BLaER1 (cell line): ENCODE data around the gene COPZ1.
"Not testable (repeated sequence)": the region's sequence is repeated elsewhere in the genome, so short reads cannot be mapped to it uniquely, and the experiment has no call there.

Experiments used
- H3K27ac ChIP-seq: shearing (Covaris generic); formaldehyde crosslinking; 2 replicates; pipeline ENCODE4 v1.8.1; 2022
- H3K27me3 ChIP-seq: shearing (Covaris generic); formaldehyde crosslinking; 2 replicates; pipeline ENCODE4 v1.8.1; 2022
- H3K36me3 ChIP-seq: shearing (Covaris generic); formaldehyde crosslinking; 2 replicates; pipeline ENCODE4 v1.8.1; 2022
- H3K4me1 ChIP-seq: shearing (Covaris generic); formaldehyde crosslinking; 2 replicates; pipeline ENCODE4 v1.8.1; 2022
- H3K4me2 ChIP-seq: shearing (Covaris generic); formaldehyde crosslinking; 2 replicates; pipeline ENCODE4 v1.8.1; 2022
- H3K4me3 ChIP-seq: shearing (Covaris generic); formaldehyde crosslinking; 2 replicates; pipeline ENCODE4 v1.8.1; 2022
- H3K9ac ChIP-seq: shearing (Covaris generic); formaldehyde crosslinking; 2 replicates; pipeline ENCODE4 v1.8.1; 2022
- H3K9me3 ChIP-seq: shearing (Covaris generic); formaldehyde crosslinking; 2 replicates; pipeline ENCODE4 v1.8.1; 2022
- H4K20me1 ChIP-seq: shearing (Covaris generic); formaldehyde crosslinking; 2 replicates; pipeline ENCODE4 v1.8.1; 2022
- Cebpa-rat ChIP-seq: shearing (Covaris generic); IDR thresholded peaks from 2 replicates; pipeline ENCODE4 v1.8.1; 2022

COPZ1 gene

GRCh38 chr12:54282949-54283593 lies 41.9 kb upstream of the COPZ1 start:
- peaks cover 58% of the 10 kb centered on the region for H3K4me1 ChIP-seq
- peak overlapping the region; percentile 98 for H3K9ac ChIP-seq
- peak overlapping the region; percentile 83 for H3K4me3 ChIP-seq
- H3K4me2 ChIP-seq, result peak overlapping the region; percentile 99
- no peaks in the 10 kb centered on the region for H3K9me3 ChIP-seq
- H3K27ac ChIP-seq, result peak overlapping the region; percentile 98; the same call in 1 of the 2 replicates
- H3K27me3 ChIP-seq, result no peaks in the 10 kb centered on the region
- peaks cover 66% of the 10 kb centered on the region for H3K36me3 ChIP-seq
- H4K20me1 ChIP-seq, result peaks cover 80% of the 10 kb centered on the region
- no peak for TF ChIP-seq Cebpa-rat

GRCh38 chr12:54284070-54284780 lies 40.7 kb upstream of the COPZ1 start:
- H3K9me3 ChIP-seq, H3K27me3 ChIP-seq, H3K27ac ChIP-seq: not testable (repeated sequence)
- H4K20me1 ChIP-seq, result peaks cover 81% of the 10 kb centered on the region
- peak overlapping the region; percentile 83 for H3K4me3 ChIP-seq
- peak overlapping the region; percentile 98 for H3K9ac ChIP-seq
- H3K4me1 ChIP-seq, result peaks cover 62% of the 10 kb centered on the region
- H3K4me2 ChIP-seq, result peak overlapping the region; percentile 99
- H3K36me3 ChIP-seq, result peaks cover 77% of the 10 kb centered on the region

- Histone ChIP-seq H3K27me3 (no peaks in the 10 kb centered on the region), H3K36me3 (peaks cover 77% of the 10 kb centered on the region), H3K27ac (no peak overlapping the region), H3K4me1 (peaks cover 68% of the 10 kb centered on the region), H3K9me3 (no peaks in the 10 kb centered on the region), H3K9ac (peak overlapping the region; percentile 50; the same call in 1 of the 2 replicates), H4K20me1 (peaks cover 87% of the 10 kb centered on the region), H3K4me2 (peak overlapping the region; percentile 99), H3K4me3 (peak overlapping the region; percentile 83)
- no peak for TF ChIP-seq Cebpa-rat
Measured at GRCh38 chr12:54285150-54286041, 39.5 kb upstream of the COPZ1 start.

GRCh38 chr12:54286042-54287030 lies 38.6 kb upstream of the COPZ1 start:
- H3K27me3 ChIP-seq, result no peaks in the 10 kb centered on the region
- no peaks in the 10 kb centered on the region for H3K9me3 ChIP-seq
- peaks cover 85% of the 10 kb centered on the region for H4K20me1 ChIP-seq
- peak overlapping the region; percentile 47 for H3K4me2 ChIP-seq
- peaks cover 68% of the 10 kb centered on the region for H3K4me1 ChIP-seq
- H3K4me3 ChIP-seq, result no peak overlapping the region
- no peak overlapping the region for H3K27ac ChIP-seq
- H3K9ac ChIP-seq, result peak overlapping the region; percentile 45; the same call in 1 of the 2 replicates
- H3K36me3 ChIP-seq, result peaks cover 74% of the 10 kb centered on the region
- no peak for TF ChIP-seq Cebpa-rat

GRCh38 chr12:54287261-54288157 lies 37.4 kb upstream of the COPZ1 start:
- Histone ChIP-seq H3K27me3 (no peaks in the 10 kb centered on the region), H3K9me3 (no peaks in the 10 kb centered on the region), H3K36me3 (peaks cover 63% of the 10 kb centered on the region), H3K4me1 (peaks cover 66% of the 10 kb centered on the region), H3K4me2 (0 out of 2 replicates have a peak overlapping the region, but pooled peaks have one; percentile 47), H4K20me1 (peaks cover 73% of the 10 kb centered on the region), H3K4me3 (no peak overlapping the region), H3K27ac (no peak overlapping the region), H3K9ac (no peak overlapping the region)
- TF ChIP-seq Cebpa-rat, result no peak

- Histone ChIP-seq H3K36me3 (peaks cover 19% of the 10 kb centered on the region), H3K27me3 (no peaks in the 10 kb centered on the region), H3K4me1 (peaks cover 24% of the 10 kb centered on the region), H3K9me3 (no peaks in the 10 kb centered on the region), H3K4me2 (no peak overlapping the region), H3K4me3 (no peak overlapping the region), H3K9ac (no peak overlapping the region), H3K27ac (no peak overlapping the region), H4K20me1 (peaks cover 25% of the 10 kb centered on the region)
- TF ChIP-seq Cebpa-rat, result no peak
Measured at GRCh38 chr12:54292083-54292930, 32.6 kb upstream of the COPZ1 start.

- Histone ChIP-seq H3K36me3 (peaks cover 13% of the 10 kb centered on the region), H4K20me1 (peaks cover 19% of the 10 kb centered on the region), H3K4me1 (peaks cover 22% of the 10 kb centered on the region), H3K9me3 (no peaks in the 10 kb centered on the region), H3K9ac (no peak overlapping the region), H3K27me3 (no peaks in the 10 kb centered on the region), H3K4me3 (no peak overlapping the region), H3K27ac (no peak overlapping the region), H3K4me2 (no peak overlapping the region)
- no peak for TF ChIP-seq Cebpa-rat
Measured at GRCh38 chr12:54292931-54293241, 32.0 kb upstream of the COPZ1 start.
